GM18870 (cell line): ENCODE data around the gene GYPC.
"Not testable (repeated sequence)": the region's sequence is repeated elsewhere in the genome, so short reads cannot be mapped to it uniquely, and the experiment has no call there.

ENCODE experiments used
- ATAC-seq: cut with Tn5 transposase; IDR thresholded peaks from one replicate; pipeline ENCODE4 v1.9.1; 2021; ENCODE audit warnings: moderate library complexity; ENCODE audit not compliant: unreplicated experiment

The GYPC gene

GRCh38 chr2:126655500-126656430 is at the start of gene GYPC:
GYPC (plus strand) TSS chr2:126656158; CDS start chr2:126656264, 106 bp downstream.
- peak; percentile 35 for ATAC-seq

GRCh38 chr2:126614524-126615227 is 41.3 kb upstream of the GYPC start:
- no peak for ATAC-seq

GRCh38 chr2:126616606-126617069 is 39.3 kb upstream of the GYPC start:
- no peak for ATAC-seq

GRCh38 chr2:126620302-126620701 is 35.7 kb upstream of the GYPC start:
- ATAC-seq: no peak

GRCh38 chr2:126623000-126623399 is 33.0 kb upstream of the GYPC start:
- no peak for ATAC-seq

- no peak for ATAC-seq
Observed at GRCh38 chr2:126627643-126628042, 28.3 kb upstream of the GYPC start.

GRCh38 chr2:126634273-126634861 is 21.6 kb upstream of the GYPC start:
- no peak for ATAC-seq

GRCh38 chr2:126635281-126635680 is 20.7 kb upstream of the GYPC start:
- ATAC-seq: no peak

- ATAC-seq: no peak
Observed at GRCh38 chr2:126635736-126636135, 20.2 kb upstream of the GYPC start.

GRCh38 chr2:126637386-126637785 is 18.6 kb upstream of the GYPC start:
- ATAC-seq: no peak

GRCh38 chr2:126638746-126639145 is 17.2 kb upstream of the GYPC start:
- no peak for ATAC-seq

- no peak for ATAC-seq
Observed at GRCh38 chr2:126639276-126639675, 16.7 kb upstream of the GYPC start.

GRCh38 chr2:126641294-126641693 is 14.7 kb upstream of the GYPC start:
- ATAC-seq: peak; percentile 60

GRCh38 chr2:126642031-126642430 is 13.9 kb upstream of the GYPC start:
- no peak for ATAC-seq

GRCh38 chr2:126643431-126643830 is 12.5 kb upstream of the GYPC start:
- no peak for ATAC-seq

GRCh38 chr2:126643972-126644371 is 12.0 kb upstream of the GYPC start:
- no peak for ATAC-seq

- ATAC-seq: peak; percentile 75
Observed at GRCh38 chr2:126644630-126645191, 11.2 kb upstream of the GYPC start.

- peak; percentile 45 for ATAC-seq
Observed at GRCh38 chr2:126645211-126645618, 10.7 kb upstream of the GYPC start.

GRCh38 chr2:126646026-126646425 is 9.9 kb upstream of the GYPC start:
- no peak for ATAC-seq

GRCh38 chr2:126647714-126648344 is 8.1 kb upstream of the GYPC start:
- ATAC-seq: not testable (repeated sequence)

GRCh38 chr2:126648345-126648786 is 7.6 kb upstream of the GYPC start:
- not testable (repeated sequence) for ATAC-seq
